GM21737 (cell line): ENCODE results near the gene TMEM9.

Source experiments
- ATAC-seq: cut with Tn5 transposase; IDR thresholded peaks from one replicate; pipeline ENCODE4 v1.9.1; 2021; ENCODE audit warnings: mild to moderate bottlenecking, moderate library complexity; ENCODE audit not compliant: unreplicated experiment

TMEM9 gene

DNA sequence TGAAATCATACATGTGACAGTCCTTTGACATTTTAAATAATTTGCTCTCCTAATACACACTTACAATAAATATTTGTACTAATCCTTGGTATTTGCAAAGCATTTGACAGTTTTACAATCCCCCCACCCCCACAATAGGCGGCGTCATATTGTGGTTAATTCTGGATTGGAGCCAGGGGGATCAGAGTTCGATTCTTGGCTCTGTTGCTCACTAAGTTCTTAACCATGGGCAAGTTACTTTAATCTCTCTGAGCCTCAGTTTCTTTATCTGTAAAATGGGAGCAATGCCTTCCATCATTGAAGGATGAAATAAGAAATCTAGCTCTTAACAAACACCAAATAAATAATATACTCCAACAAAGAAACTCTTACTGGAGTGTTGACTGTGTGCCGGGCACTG lies 65.9 kb downstream of the TMEM9 start:
- no peak for ATAC-seq

- ATAC-seq: no peak
Observed at GRCh38 chr1:201085902-201086735, 68.2 kb downstream of the TMEM9 start.
